HL-60 (cell line): Measurements from ENCODE around the gene GRM4.

Source experiments
- GABPA ChIP-seq: IDR thresholded peaks from 2 replicates; pipeline ENCODE4 v1.6.1; 2012; ENCODE audit warnings: low read depth
- POLR2AphosphoS5 ChIP-seq: IDR thresholded peaks from 2 replicates; pipeline ENCODE4 v1.6.1; 2012; ENCODE audit warnings: low read depth
- SPI1 ChIP-seq: IDR thresholded peaks from 2 replicates; pipeline ENCODE4 v1.6.1; 2012; ENCODE audit warnings: low read depth, mild to moderate bottlenecking, borderline replicate concordance
- TF ChIP-seq, protein P1 (sequence below): IDR thresholded peaks from one replicate; pipeline ENCODE4 v1.5.1; 2011; ENCODE audit warnings: low read length, control low read depth, inconsistent platforms; ENCODE audit not compliant: insufficient read depth
- TF ChIP-seq, protein P2 (sequence below): IDR thresholded peaks from 2 replicates; pipeline ENCODE4 v1.6.1; 2012; ENCODE audit warnings: low read depth; ENCODE audit not compliant: insufficient replicate concordance

DNA sequence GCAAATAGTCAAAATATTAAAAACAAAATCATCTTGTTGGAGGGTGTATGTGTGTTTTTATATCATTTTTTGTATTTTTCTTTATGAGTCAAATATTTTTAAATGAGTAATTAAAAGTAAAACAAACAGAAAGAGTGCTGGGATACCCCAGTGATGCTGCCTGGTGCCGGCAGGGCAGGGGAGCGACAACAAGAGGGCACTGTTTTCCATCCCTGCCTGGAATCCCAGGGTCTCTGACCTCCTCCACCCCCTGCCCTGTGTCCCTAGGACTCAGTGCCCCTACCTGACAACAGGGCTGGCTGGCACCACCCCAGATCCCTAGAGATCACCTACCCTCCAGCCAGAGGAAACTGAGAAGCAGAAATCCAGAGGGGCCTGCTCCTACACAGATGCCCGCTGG is 48.9 kb upstream of the GRM4 start:
- TF ChIP-seq, protein P1, sequence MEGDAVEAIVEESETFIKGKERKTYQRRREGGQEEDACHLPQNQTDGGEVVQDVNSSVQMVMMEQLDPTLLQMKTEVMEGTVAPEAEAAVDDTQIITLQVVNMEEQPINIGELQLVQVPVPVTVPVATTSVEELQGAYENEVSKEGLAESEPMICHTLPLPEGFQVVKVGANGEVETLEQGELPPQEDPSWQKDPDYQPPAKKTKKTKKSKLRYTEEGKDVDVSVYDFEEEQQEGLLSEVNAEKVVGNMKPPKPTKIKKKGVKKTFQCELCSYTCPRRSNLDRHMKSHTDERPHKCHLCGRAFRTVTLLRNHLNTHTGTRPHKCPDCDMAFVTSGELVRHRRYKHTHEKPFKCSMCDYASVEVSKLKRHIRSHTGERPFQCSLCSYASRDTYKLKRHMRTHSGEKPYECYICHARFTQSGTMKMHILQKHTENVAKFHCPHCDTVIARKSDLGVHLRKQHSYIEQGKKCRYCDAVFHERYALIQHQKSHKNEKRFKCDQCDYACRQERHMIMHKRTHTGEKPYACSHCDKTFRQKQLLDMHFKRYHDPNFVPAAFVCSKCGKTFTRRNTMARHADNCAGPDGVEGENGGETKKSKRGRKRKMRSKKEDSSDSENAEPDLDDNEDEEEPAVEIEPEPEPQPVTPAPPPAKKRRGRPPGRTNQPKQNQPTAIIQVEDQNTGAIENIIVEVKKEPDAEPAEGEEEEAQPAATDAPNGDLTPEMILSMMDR: no peak
- no peak for TF ChIP-seq POLR2AphosphoS5
- TF ChIP-seq, protein P2, sequence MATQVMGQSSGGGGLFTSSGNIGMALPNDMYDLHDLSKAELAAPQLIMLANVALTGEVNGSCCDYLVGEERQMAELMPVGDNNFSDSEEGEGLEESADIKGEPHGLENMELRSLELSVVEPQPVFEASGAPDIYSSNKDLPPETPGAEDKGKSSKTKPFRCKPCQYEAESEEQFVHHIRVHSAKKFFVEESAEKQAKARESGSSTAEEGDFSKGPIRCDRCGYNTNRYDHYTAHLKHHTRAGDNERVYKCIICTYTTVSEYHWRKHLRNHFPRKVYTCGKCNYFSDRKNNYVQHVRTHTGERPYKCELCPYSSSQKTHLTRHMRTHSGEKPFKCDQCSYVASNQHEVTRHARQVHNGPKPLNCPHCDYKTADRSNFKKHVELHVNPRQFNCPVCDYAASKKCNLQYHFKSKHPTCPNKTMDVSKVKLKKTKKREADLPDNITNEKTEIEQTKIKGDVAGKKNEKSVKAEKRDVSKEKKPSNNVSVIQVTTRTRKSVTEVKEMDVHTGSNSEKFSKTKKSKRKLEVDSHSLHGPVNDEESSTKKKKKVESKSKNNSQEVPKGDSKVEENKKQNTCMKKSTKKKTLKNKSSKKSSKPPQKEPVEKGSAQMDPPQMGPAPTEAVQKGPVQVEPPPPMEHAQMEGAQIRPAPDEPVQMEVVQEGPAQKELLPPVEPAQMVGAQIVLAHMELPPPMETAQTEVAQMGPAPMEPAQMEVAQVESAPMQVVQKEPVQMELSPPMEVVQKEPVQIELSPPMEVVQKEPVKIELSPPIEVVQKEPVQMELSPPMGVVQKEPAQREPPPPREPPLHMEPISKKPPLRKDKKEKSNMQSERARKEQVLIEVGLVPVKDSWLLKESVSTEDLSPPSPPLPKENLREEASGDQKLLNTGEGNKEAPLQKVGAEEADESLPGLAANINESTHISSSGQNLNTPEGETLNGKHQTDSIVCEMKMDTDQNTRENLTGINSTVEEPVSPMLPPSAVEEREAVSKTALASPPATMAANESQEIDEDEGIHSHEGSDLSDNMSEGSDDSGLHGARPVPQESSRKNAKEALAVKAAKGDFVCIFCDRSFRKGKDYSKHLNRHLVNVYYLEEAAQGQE: no peak
- TF ChIP-seq GABPA: no peak
- no peak for TF ChIP-seq SPI1
